ENCODE measurements around the gene ASAP2. TPM values are rescaled to one million over a fixed set of nuclear protein-coding genes. Genes with fewer than 3 reads are reported as not detected.

ASAP2 gene
- total RNA-seq, 1 donor: 66.2 TPM

GRCh38 chr2:9162841-9163240, 43.8 kb upstream of the ASAP2 start:
- TF ChIP-seq CTCF (IDR thresholded peaks at IDR 0.05; ENCODE audit: extremely low read depth, low read depth, low read length): no peak
- peak overlapping the region; percentile 5 for H3K4me2 ChIP-seq (ENCODE audit: insufficient read depth, low read length)
- H3K27me3 ChIP-seq (ENCODE audit: insufficient read depth, low read length): no peaks in the 10 kb centered on the region
- H2AFZ ChIP-seq (ENCODE audit: low read length): no peak overlapping the region
- H3K9me3 ChIP-seq (ENCODE audit: low read depth, low read length): no peaks in the 10 kb centered on the region
- peaks cover 18% of the 10 kb centered on the region for H3K4me1 ChIP-seq (ENCODE audit: insufficient read depth, low read length)
- peak overlapping the region; percentile 89 for H3K27ac ChIP-seq (ENCODE audit: low read depth, low read length)
- no peak overlapping the region for H3K4me3 ChIP-seq (ENCODE audit: insufficient read depth, low read length)
- no peak for DNase-seq (ENCODE audit: insufficient read length, low spot score, missing footprints)
- H3K36me3 ChIP-seq (ENCODE audit: insufficient read depth, low read length): no peaks in the 10 kb centered on the region
- no peaks in the 10 kb centered on the region for H4K20me1 ChIP-seq (ENCODE audit: insufficient read depth, low read length)
- no peaks in the 10 kb centered on the region for H3K79me2 ChIP-seq (ENCODE audit: insufficient read depth, low read length)

GRCh38 chr2:9163306-9164111, 43.1 kb upstream of the ASAP2 start:
- Histone ChIP-seq H3K27me3 (ENCODE audit: insufficient read depth, low read length) (no peaks in the 10 kb centered on the region), H3K79me2 (ENCODE audit: insufficient read depth, low read length) (no peaks in the 10 kb centered on the region), H3K36me3 (ENCODE audit: insufficient read depth, low read length) (no peaks in the 10 kb centered on the region), H3K27ac (ENCODE audit: low read depth, low read length) (peak overlapping the region; percentile 89), H3K4me2 (ENCODE audit: insufficient read depth, low read length) (peak overlapping the region; percentile 5), H3K4me1 (ENCODE audit: insufficient read depth, low read length) (peaks cover 18% of the 10 kb centered on the region), H3K9me3 (ENCODE audit: low read depth, low read length) (no peaks in the 10 kb centered on the region), H4K20me1 (ENCODE audit: insufficient read depth, low read length) (no peaks in the 10 kb centered on the region), H3K4me3 (ENCODE audit: insufficient read depth, low read length) (no peak overlapping the region), H2AFZ (ENCODE audit: low read length) (no peak overlapping the region)
- DNase-seq (ENCODE audit: insufficient read length, low spot score, missing footprints): peak; percentile 90
- TF ChIP-seq CTCF (IDR thresholded peaks at IDR 0.05; ENCODE audit: extremely low read depth, low read depth, low read length): no peak

GRCh38 chr2:9164112-9164608, 42.5 kb upstream of the ASAP2 start:
- H3K27ac ChIP-seq (ENCODE audit: low read depth, low read length): peak overlapping the region; percentile 89
- no peak overlapping the region for H3K4me3 ChIP-seq (ENCODE audit: insufficient read depth, low read length)
- peaks cover 18% of the 10 kb centered on the region for H3K4me1 ChIP-seq (ENCODE audit: insufficient read depth, low read length)
- peak; percentile 52 for DNase-seq (ENCODE audit: insufficient read length, low spot score, missing footprints)
- H3K36me3 ChIP-seq (ENCODE audit: insufficient read depth, low read length): no peaks in the 10 kb centered on the region
- H3K4me2 ChIP-seq (ENCODE audit: insufficient read depth, low read length): no peak overlapping the region
- no peaks in the 10 kb centered on the region for H3K79me2 ChIP-seq (ENCODE audit: insufficient read depth, low read length)
- no peaks in the 10 kb centered on the region for H3K27me3 ChIP-seq (ENCODE audit: insufficient read depth, low read length)
- H4K20me1 ChIP-seq (ENCODE audit: insufficient read depth, low read length): no peaks in the 10 kb centered on the region
- TF ChIP-seq CTCF (IDR thresholded peaks at IDR 0.05; ENCODE audit: extremely low read depth, low read depth, low read length): no peak
- H3K9me3 ChIP-seq (ENCODE audit: low read depth, low read length): no peaks in the 10 kb centered on the region
- H2AFZ ChIP-seq (ENCODE audit: low read length): no peak overlapping the region

GRCh38 chr2:9165625-9166024, 41.0 kb upstream of the ASAP2 start:
- H3K4me1 ChIP-seq (ENCODE audit: insufficient read depth, low read length): peaks cover 18% of the 10 kb centered on the region
- H2AFZ ChIP-seq (ENCODE audit: low read length): peak overlapping the region; percentile 25
- TF ChIP-seq CTCF (IDR thresholded peaks at IDR 0.05; ENCODE audit: extremely low read depth, low read depth, low read length): no peak
- H3K4me2 ChIP-seq (ENCODE audit: insufficient read depth, low read length): no peak overlapping the region
- no peaks in the 10 kb centered on the region for H3K36me3 ChIP-seq (ENCODE audit: insufficient read depth, low read length)
- no peaks in the 10 kb centered on the region for H3K27me3 ChIP-seq (ENCODE audit: insufficient read depth, low read length)
- no peak overlapping the region for H3K4me3 ChIP-seq (ENCODE audit: insufficient read depth, low read length)
- no peak for DNase-seq (ENCODE audit: insufficient read length, low spot score, missing footprints)
- H4K20me1 ChIP-seq (ENCODE audit: insufficient read depth, low read length): no peaks in the 10 kb centered on the region
- H3K27ac ChIP-seq (ENCODE audit: low read depth, low read length): no peak overlapping the region
- H3K9me3 ChIP-seq (ENCODE audit: low read depth, low read length): no peaks in the 10 kb centered on the region
- H3K79me2 ChIP-seq (ENCODE audit: insufficient read depth, low read length): no peaks in the 10 kb centered on the region

Measured in osteoblast (primary cell).